Esophagus muscularis mucosa (tissue), 4 donors: ENCODE data around the gene ZNF366. TPM values are rescaled to one million over a fixed set of nuclear protein-coding genes. Genes with fewer than 3 reads are reported as not detected.

Experiments used
- DNase-seq: peaks from one replicate; pipeline ENCODE4 v3.0.0-alpha.2; 2017; ENCODE audit errors: extremely low spot score
- H3K27ac ChIP-seq, 4 donors: fragments of 200-600 bp; sonication (generic); replicated peaks in 1 of 4; 1 replicate in 3 of 4; 2 replicates in 1 of 4; pipeline ENCODE4 v1.5.1; 2016 to 2019; ENCODE audit warnings: mild to moderate bottlenecking in 1 of 4
- H3K27me3 ChIP-seq, 4 donors: fragments of 200-600 bp; sonication (generic); one replicate each; pipeline versions ENCODE4 v1.5.1 to v1.6.0; 2016 to 2019
- H3K36me3 ChIP-seq, 4 donors: fragments of 200-600 bp; sonication (generic); one replicate each; pipeline ENCODE4 v1.5.1; 2016 to 2019
- H3K4me1 ChIP-seq, 4 donors: fragments of 200-600 bp; sonication (generic); one replicate each; pipeline ENCODE4 v1.5.1; 2016 to 2019
- H3K4me3 ChIP-seq, 4 donors: fragments of 200-600 bp; sonication (generic); 1 replicate in 2 of 4; 2 replicates in 2 of 4; pipeline ENCODE4 v1.5.1; 2016 to 2019; ENCODE audit warnings: mild to moderate bottlenecking in 4 of 4, moderate library complexity in 1 of 4
- H3K9me3 ChIP-seq, 4 donors: fragments of 200-600 bp; sonication (generic); 1 replicate in 3 of 4; 2 replicates in 1 of 4; pipeline ENCODE4 v1.5.1; 2016 to 2019
- CTCF ChIP-seq, 3 experiments: fragments of 200-600 bp in 2 of 3; fragments of 450-650 bp in 1 of 3; sonication (generic) in 2 of 3; IDR thresholded peaks; one replicate each; pipeline ENCODE4 v1.5.1; 2017 to 2019; ENCODE audit warnings: antibody characterized with exemption in 3 of 3, mild to moderate bottlenecking in 2 of 3, moderate library complexity in 1 of 3
- EP300 ChIP-seq: sonication (generic); formaldehyde crosslinking; IDR thresholded peaks from one replicate; pipeline ENCODE4 v1.6.1; 2017; ENCODE audit warnings: antibody characterized with exemption
- POLR2A ChIP-seq: fragments of 450-650 bp; IDR thresholded peaks from one replicate; pipeline ENCODE4 v1.6.1; 2017; ENCODE audit warnings: antibody characterized with exemption, moderate library complexity, mild to moderate bottlenecking, low read depth
- POLR2AphosphoS5 ChIP-seq, 2 donors: sonication (generic); formaldehyde crosslinking; IDR thresholded peaks; one replicate each; pipeline ENCODE4 v1.6.1; 2017; ENCODE audit warnings: antibody characterized with exemption in 2 of 2
- WGBS: methylation state at CpG from one replicate; pipeline ENCODE4 v1.1.5; 2018; 5-methylcytosine and 5-hydroxymethylcytosine counted together
- intact Hi-C: fragments of 100-400 bp; cut with DNase I; formaldehyde crosslinking; loops from one replicate; pipeline ENCODE4 v1.15.1; 2023
- total RNA-seq, 4 donors: library from RNA; depleted of rRNA; stranded (reverse); fragments of >200 nt; gene quantifications; one replicate each; pipeline versions ENCODE4 v1.1.0 to v1.2.1, GENCODE V29; 2016

ZNF366 gene
- total RNA-seq, 4 donors from 2014 or later = 3.1 to 11.1 (median 5.0) TPM

GRCh38 chr5:72486371-72486770 is 20.8 kb downstream of the ZNF366 start:
- Histone ChIP-seq H3K4me1 (peaks cover 5 to 19% (median 15%) of the 10 kb centered on the region in 4 donors), H3K27ac (peak overlapping the region in 2 of 4 donors; percentile 18 to 55), H3K27me3 (no peaks in the 10 kb centered on the region), H3K4me3 (no peak overlapping the region), H3K36me3 (peaks cover 0 to 28% (median 0%) of the 10 kb centered on the region in 4 donors), H3K9me3 (no peaks in the 10 kb centered on the region)
- DNase-seq = no peak
- TF ChIP-seq POLR2AphosphoS5 (IDR thresholded peaks at IDR 0.05) (peak in 1 of 2 donors; percentile 50), EP300 (peak; percentile 42), POLR2A (no peak)
- intact Hi-C loops = no loop called here

- peaks cover 5 to 19% (median 15%) of the 10 kb centered on the region in 4 donors for H3K4me1 ChIP-seq
- intact Hi-C loops = no loop called here
- H3K36me3 ChIP-seq = peaks cover 0 to 23% (median 0%) of the 10 kb centered on the region in 4 donors
- no peak overlapping the region for H3K4me3 ChIP-seq
- WGBS = 90% methylated on average over 6 of the region's 6 CpGs
- H3K27ac ChIP-seq = peak overlapping the region in 1 of 4 donors; percentile 29
- H3K27me3 ChIP-seq = no peaks in the 10 kb centered on the region
- no peaks in the 10 kb centered on the region for H3K9me3 ChIP-seq
- no peak for DNase-seq
- TF ChIP-seq POLR2A (no peak), POLR2AphosphoS5 (IDR thresholded peaks at IDR 0.05) (no peak), CTCF (IDR thresholded peaks at IDR 0.05) (no peak), EP300 (no peak)
Observed at GRCh38 chr5:72485430-72485974, 21.7 kb downstream of the ZNF366 start.

- H3K4me3 ChIP-seq = no peak overlapping the region
- no peaks in the 10 kb centered on the region for H3K9me3 ChIP-seq
- peaks cover 9 to 31% (median 29%) of the 10 kb centered on the region in 4 donors for H3K4me1 ChIP-seq
- no peaks in the 10 kb centered on the region for H3K36me3 ChIP-seq
- WGBS = 93% methylated on average over 3 of the region's 3 CpGs
- no peak for DNase-seq
- no peak overlapping the region for H3K27ac ChIP-seq
- no peaks in the 10 kb centered on the region for H3K27me3 ChIP-seq
- TF ChIP-seq POLR2AphosphoS5 (IDR thresholded peaks at IDR 0.05) = no peak
- TF ChIP-seq CTCF (IDR thresholded peaks at IDR 0.05) = no peak
- no peak for TF ChIP-seq EP300
- no peak for TF ChIP-seq POLR2A
- intact Hi-C loops = no loop called here
Observed at GRCh38 chr5:72482046-72482445, 25.2 kb downstream of the ZNF366 start.

GRCh38 chr5:72480841-72481240 is 26.4 kb downstream of the ZNF366 start:
- TF ChIP-seq POLR2AphosphoS5 (IDR thresholded peaks at IDR 0.05) (no peak), POLR2A (no peak), CTCF (IDR thresholded peaks at IDR 0.05) (no peak), EP300 (no peak)
- Histone ChIP-seq H3K9me3 (no peaks in the 10 kb centered on the region), H3K4me1 (peaks cover 3 to 19% (median 17%) of the 10 kb centered on the region in 4 donors), H3K27ac (no peak overlapping the region), H3K36me3 (no peaks in the 10 kb centered on the region), H3K4me3 (no peak overlapping the region), H3K27me3 (no peaks in the 10 kb centered on the region)
- intact Hi-C loops = no loop called here
- 86% methylated on average over 9 of the region's 9 CpGs for WGBS
- no peak for DNase-seq

GRCh38 chr5:72479921-72480320 is 27.3 kb downstream of the ZNF366 start:
- TF ChIP-seq CTCF (IDR thresholded peaks at IDR 0.05) = no peak
- TF ChIP-seq EP300 = no peak
- no peak for TF ChIP-seq POLR2A
- no peak for TF ChIP-seq POLR2AphosphoS5 (IDR thresholded peaks at IDR 0.05)
- Histone ChIP-seq H3K9me3 (no peaks in the 10 kb centered on the region), H3K27ac (no peak overlapping the region), H3K4me1 (peaks cover 3 to 19% (median 15%) of the 10 kb centered on the region in 4 donors), H3K27me3 (no peaks in the 10 kb centered on the region), H3K36me3 (no peaks in the 10 kb centered on the region), H3K4me3 (no peak overlapping the region)
- DNase-seq = no peak
- intact Hi-C loops = no loop called here
- 82% methylated on average over 1 of the region's 1 CpG for WGBS
